ENCODE data around the gene ST3GAL3. TPM values are rescaled to one million over a fixed set of nuclear protein-coding genes. Genes with fewer than 3 reads are reported as not detected.

ST3GAL3 gene
- total and polyA plus RNA-seq, 10 of the 15 experiments (the other 5 are each of a cell fraction or from before 2014, with no cell fraction given), result 1.2 to 19.3 (median 11.0) TPM

GRCh38 chr1:43834280-43835081 is 127.1 kb downstream of the ST3GAL3 start (continued):
- TF ChIP-seq IRF4 (IDR thresholded peaks at IDR 0.05; ENCODE audit: low read depth, low read length) (no peak), SMAD5 (IDR thresholded peaks at IDR 0.05; ENCODE audit: low read depth) (no peak), RFX5 (IDR thresholded peaks at IDR 0.05; ENCODE audit: low read depth, low read length) (no peak), LARP7 (IDR thresholded peaks at IDR 0.05) (no peak), CHD4 (IDR thresholded peaks at IDR 0.05) (no peak), HDGF (IDR thresholded peaks at IDR 0.05) (peak; percentile 77; the same call in 1 of the 2 replicates), FOXK2 (IDR thresholded peaks at IDR 0.05) (no peak), NRF1 (conservative IDR thresholded peaks at IDR 0.05; ENCODE audit: low read depth, low read length) (no peak), NBN (IDR thresholded peaks at IDR 0.05) (no peak; the same call in 1 of the 2 replicates), TBL1XR1 (IDR thresholded peaks at IDR 0.05; ENCODE audit: low read depth, low read length) (no peak), PAX8 (IDR thresholded peaks at IDR 0.05) (no peak), ZSCAN29 (IDR thresholded peaks at IDR 0.05) (no peak), PML (IDR thresholded peaks at IDR 0.05; ENCODE audit: low read length) (no peak), RAD51 (IDR thresholded peaks at IDR 0.05) (no peak), JUND (IDR thresholded peaks at IDR 0.05; ENCODE audit: low read depth, low read length) (no peak), TCF12 (IDR thresholded peaks at IDR 0.05; ENCODE audit: low read depth, low read length) (no peak), TCF3 (IDR thresholded peaks at IDR 0.05; ENCODE audit: borderline replicate concordance, insufficient read depth, low read depth, low read length) (no peak)
- TF ChIP-seq, protein P1, sequence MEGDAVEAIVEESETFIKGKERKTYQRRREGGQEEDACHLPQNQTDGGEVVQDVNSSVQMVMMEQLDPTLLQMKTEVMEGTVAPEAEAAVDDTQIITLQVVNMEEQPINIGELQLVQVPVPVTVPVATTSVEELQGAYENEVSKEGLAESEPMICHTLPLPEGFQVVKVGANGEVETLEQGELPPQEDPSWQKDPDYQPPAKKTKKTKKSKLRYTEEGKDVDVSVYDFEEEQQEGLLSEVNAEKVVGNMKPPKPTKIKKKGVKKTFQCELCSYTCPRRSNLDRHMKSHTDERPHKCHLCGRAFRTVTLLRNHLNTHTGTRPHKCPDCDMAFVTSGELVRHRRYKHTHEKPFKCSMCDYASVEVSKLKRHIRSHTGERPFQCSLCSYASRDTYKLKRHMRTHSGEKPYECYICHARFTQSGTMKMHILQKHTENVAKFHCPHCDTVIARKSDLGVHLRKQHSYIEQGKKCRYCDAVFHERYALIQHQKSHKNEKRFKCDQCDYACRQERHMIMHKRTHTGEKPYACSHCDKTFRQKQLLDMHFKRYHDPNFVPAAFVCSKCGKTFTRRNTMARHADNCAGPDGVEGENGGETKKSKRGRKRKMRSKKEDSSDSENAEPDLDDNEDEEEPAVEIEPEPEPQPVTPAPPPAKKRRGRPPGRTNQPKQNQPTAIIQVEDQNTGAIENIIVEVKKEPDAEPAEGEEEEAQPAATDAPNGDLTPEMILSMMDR (IDR thresholded peaks at IDR 0.05 in 2 of 3, conservative IDR thresholded peaks at IDR 0.05 in 1 of 3; ENCODE audit: control insufficient read depth in 2 of 3, extremely low read depth in 1 of 3, insufficient read depth in 1 of 3, low read depth in 3 of 3, low read length in 3 of 3), result no peak
- TF ChIP-seq, protein P2, sequence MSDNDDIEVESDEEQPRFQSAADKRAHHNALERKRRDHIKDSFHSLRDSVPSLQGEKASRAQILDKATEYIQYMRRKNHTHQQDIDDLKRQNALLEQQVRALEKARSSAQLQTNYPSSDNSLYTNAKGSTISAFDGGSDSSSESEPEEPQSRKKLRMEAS (IDR thresholded peaks at IDR 0.05; ENCODE audit: low read depth, low read length), result no peak
- TF ChIP-seq, protein P3, sequence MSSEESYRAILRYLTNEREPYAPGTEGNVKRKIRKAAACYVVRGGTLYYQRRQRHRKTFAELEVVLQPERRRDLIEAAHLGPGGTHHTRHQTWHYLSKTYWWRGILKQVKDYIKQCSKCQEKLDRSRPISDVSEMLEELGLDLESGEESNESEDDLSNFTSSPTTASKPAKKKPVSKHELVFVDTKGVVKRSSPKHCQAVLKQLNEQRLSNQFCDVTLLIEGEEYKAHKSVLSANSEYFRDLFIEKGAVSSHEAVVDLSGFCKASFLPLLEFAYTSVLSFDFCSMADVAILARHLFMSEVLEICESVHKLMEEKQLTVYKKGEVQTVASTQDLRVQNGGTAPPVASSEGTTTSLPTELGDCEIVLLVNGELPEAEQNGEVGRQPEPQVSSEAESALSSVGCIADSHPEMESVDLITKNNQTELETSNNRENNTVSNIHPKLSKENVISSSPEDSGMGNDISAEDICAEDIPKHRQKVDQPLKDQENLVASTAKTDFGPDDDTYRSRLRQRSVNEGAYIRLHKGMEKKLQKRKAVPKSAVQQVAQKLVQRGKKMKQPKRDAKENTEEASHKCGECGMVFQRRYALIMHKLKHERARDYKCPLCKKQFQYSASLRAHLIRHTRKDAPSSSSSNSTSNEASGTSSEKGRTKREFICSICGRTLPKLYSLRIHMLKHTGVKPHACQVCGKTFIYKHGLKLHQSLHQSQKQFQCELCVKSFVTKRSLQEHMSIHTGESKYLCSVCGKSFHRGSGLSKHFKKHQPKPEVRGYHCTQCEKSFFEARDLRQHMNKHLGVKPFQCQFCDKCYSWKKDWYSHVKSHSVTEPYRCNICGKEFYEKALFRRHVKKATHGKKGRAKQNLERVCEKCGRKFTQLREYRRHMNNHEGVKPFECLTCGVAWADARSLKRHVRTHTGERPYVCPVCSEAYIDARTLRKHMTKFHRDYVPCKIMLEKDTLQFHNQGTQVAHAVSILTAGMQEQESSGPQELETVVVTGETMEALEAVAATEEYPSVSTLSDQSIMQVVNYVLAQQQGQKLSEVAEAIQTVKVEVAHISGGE (CRISPR knock-in tag; IDR thresholded peaks at IDR 0.05), result peak; percentile 46
- TF ChIP-seq, protein P4, sequence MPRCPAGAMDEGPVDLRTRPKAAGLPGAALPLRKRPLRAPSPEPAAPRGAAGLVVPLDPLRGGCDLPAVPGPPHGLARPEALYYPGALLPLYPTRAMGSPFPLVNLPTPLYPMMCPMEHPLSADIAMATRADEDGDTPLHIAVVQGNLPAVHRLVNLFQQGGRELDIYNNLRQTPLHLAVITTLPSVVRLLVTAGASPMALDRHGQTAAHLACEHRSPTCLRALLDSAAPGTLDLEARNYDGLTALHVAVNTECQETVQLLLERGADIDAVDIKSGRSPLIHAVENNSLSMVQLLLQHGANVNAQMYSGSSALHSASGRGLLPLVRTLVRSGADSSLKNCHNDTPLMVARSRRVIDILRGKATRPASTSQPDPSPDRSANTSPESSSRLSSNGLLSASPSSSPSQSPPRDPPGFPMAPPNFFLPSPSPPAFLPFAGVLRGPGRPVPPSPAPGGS (IDR thresholded peaks at IDR 0.05; ENCODE audit: borderline replicate concordance, insufficient read depth, low read depth, low read length, poor library complexity, severe bottlenecking), result no peak

All from GM12878 (cell line).